Ovary (tissue), 3 donors: ENCODE data around the gene POLN.

Source experiments
- CTCF ChIP-seq, 3 donors: fragments of 450-650 bp in 2 of 3; fragments of 200-600 bp in 1 of 3; IDR thresholded peaks; one replicate each; pipeline versions ENCODE4 v1.5.1 to v1.8.0; 2016 to 2022; ENCODE audit warnings: antibody characterized with exemption in 3 of 3, mild to moderate bottlenecking in 1 of 3
- POLR2A ChIP-seq: fragments of 450-650 bp; IDR thresholded peaks from one replicate; pipeline ENCODE4 v1.6.1; 2017; ENCODE audit warnings: antibody characterized with exemption, mild to moderate bottlenecking, moderate library complexity
- donor health status: DM: no; HTN: no; CAD: no.

GRCh38 chr4:2252530-2253091 is 10.7 kb upstream of the POLN start:
- TF ChIP-seq CTCF (IDR thresholded peaks at IDR 0.05) (no peak), POLR2A (no peak)
